ENCODE measurements around the gene CALML3.

- TF ChIP-seq EZH2phosphoT487 (IDR thresholded peaks at IDR 0.05; ENCODE audit: low read depth) = no peak
- no peak for TF ChIP-seq CTCF (IDR thresholded peaks at IDR 0.05; ENCODE audit: low read depth, low read length)
These were observed 7.2 kb upstream of the CALML3 start for GRCh38 chr10:5517546-5517945.

Measured in OCI-LY3 (cell line).